A549 treated with Hydrocortisone at 1 μM for 4 hours (cell line): ENCODE measurements around the gene DTX3L. TPM values are rescaled to one million over a fixed set of nuclear protein-coding genes. Genes with fewer than 3 reads are reported as not detected.

Source experiments
- total RNA-seq: library from RNA; stranded (reverse); fragments of 200-300 nt; extraction: Qiagen RNA extraction; gene quantifications from 5 replicates; pipeline ENCODE4 v1.2.3, GENCODE V29; 2022

DTX3L gene
- total RNA-seq: 7.4 to 11.1 TPM (median 7.6 TPM) in 5 replicates

DNA sequence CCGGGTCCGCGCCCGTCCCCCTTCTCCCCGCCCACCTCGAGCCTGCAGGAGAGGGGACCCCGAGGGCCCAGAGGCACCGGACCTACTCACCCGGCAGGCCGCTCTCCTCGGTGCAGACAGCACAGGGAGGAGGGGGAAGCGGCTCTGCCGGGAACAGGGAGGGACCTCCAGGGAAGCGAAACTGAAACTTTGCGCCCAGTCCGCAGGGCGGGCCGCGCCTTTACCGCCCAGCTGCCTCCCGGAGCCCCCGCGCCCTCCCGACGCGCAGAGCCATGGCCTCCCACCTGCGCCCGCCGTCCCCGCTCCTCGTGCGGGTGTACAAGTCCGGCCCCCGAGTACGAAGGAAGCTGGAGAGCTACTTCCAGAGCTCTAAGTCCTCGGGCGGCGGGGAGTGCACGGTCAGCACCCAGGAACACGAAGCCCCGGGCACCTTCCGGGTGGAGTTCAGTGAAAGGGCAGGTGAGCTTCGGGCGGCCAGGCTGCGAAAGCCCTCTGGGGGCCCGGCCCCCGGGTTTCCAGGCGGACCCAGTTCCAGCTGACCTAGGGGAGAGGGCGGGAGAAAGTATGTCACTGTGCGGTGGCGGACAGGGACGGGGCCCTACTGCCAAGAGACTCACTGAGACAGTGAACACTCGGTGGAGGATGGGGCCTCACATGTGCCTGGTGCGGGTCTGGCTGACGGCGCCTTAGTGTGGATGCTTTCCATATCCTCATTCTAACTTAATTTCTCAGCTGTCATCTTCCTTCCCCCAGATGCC, at the start of gene DTX3L, which contains the start of gene PARP9:
Gene DTX3L, plus strand, starts transcription at position 184 of the 758 bp plus-strand sequence. Its CDS starts 89 bp downstream, at position 273.
Gene PARP9, minus strand, starts transcription at position 146 of the 758 bp plus-strand sequence. CDS start 4,680 bp downstream, outside the sequence.

DNA sequence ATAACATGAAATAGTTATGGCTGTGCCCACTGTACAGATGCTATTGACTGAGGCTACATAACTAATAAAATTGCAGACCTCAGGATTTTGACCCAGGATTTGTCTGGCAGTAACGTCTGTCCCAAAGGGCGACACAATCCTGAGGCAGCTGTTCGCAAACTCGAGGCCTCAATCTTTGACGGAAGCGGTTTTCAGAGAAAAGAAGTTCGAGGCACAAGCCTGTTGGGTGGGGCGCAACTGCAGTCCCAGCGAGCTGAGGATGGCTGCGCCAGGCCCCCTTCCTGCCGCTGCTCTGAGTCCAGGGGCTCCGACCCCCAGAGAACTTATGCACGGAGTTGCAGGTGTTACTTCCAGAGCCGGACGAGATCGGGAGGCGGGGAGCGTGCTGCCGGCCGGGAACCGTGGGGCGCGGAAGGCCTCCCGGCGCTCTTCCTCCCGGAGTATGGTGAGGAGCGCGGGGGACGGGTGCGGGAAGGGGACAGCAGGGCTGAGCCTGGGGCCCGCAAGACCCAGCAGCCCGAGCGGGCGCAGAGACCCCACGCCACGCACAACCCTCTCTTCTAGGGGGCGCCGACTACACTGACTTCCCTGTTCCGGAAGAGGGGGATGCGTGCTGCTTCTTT, 13.4 kb downstream of the DTX3L start, which contains the start of gene PARP15:
Gene PARP15, plus strand, starts transcription at position 242 of the 623 bp plus-strand sequence. Its CDS starts 18 bp downstream, at position 260.

Other genes with a start within 250 kb of the DTX3L start
- gene CSTA, start 239.1 kb upstream of the DTX3L start, total RNA-seq: 0.52 to 1.4 TPM (median 0.75 TPM) in 5 replicates
- 47.2 to 63.4 TPM (median 47.6 TPM) in 5 replicates for gene MIX23, start 181.1 kb upstream of the DTX3L start, total RNA-seq
- 28.2 to 35.2 TPM (median 31.9 TPM) in 5 replicates for gene FAM162A, start 180.2 kb upstream of the DTX3L start, total RNA-seq
- gene WDR5B, start 148.3 kb upstream of the DTX3L start, total RNA-seq: 2.8 to 3.8 TPM (median 3.6 TPM) in 5 replicates
- 52.8 to 65.6 TPM (median 62.3 TPM) in 5 replicates for gene KPNA1, start 49.4 kb upstream of the DTX3L start, total RNA-seq
- gene PARP9, start within 50 bp of the DTX3L start, total RNA-seq: 5.1 to 7.0 TPM (median 5.8 TPM) in 5 replicates
- gene PARP15, start 13.3 kb downstream of the DTX3L start, total RNA-seq: not detected in 5 replicates
- 7.4 to 11.8 TPM (median 7.9 TPM) in 5 replicates for gene PARP14, start 116.5 kb downstream of the DTX3L start, total RNA-seq
- 4.9 to 5.8 TPM (median 5.1 TPM) in 5 replicates for gene HSPBAP1, start 229.5 kb downstream of the DTX3L start, total RNA-seq
- 12.0 to 15.3 TPM (median 13.8 TPM) in 5 replicates for gene SLC49A4, start 230.7 kb downstream of the DTX3L start, total RNA-seq